Heart right ventricle (tissue), 16 donors: ENCODE results near the gene MIEF1. TPM values are rescaled to one million over a fixed set of nuclear protein-coding genes. Genes with fewer than 3 reads are reported as not detected.

ENCODE experiments used
- ATAC-seq, 8 donors: fragments of 200-7000 bp; cut with Tn5 transposase; one replicate each; pipeline ENCODE4 v1.9.1; 2020; ENCODE audit warnings: mild to moderate bottlenecking in 8 of 8, moderate library complexity in 8 of 8, moderate number of reproducible peaks in 1 of 8
- DNase-seq, 2 donors: peaks; one replicate each; pipeline ENCODE4 v3.0.0-alpha.2; 2020
- H3K27ac ChIP-seq, 10 donors: fragments of 200-600 bp; sonication (generic) in 2 of 10; one replicate each; pipeline versions ENCODE4 v1.5.0 to v1.8.0; 2020 to 2022; ENCODE audit warnings: mild to moderate bottlenecking in 3 of 10
- H3K27me3 ChIP-seq, 7 donors: fragments of 200-600 bp; one replicate each; pipeline ENCODE4 v1.8.0; 2021 to 2022; ENCODE audit warnings: mild to moderate bottlenecking in 2 of 7
- H3K36me3 ChIP-seq, 9 donors: fragments of 200-600 bp; sonication (generic) in 1 of 9; one replicate each; pipeline versions ENCODE4 v1.5.0 to v1.8.0; 2020 to 2022; ENCODE audit warnings: mild to moderate bottlenecking in 2 of 9
- H3K4me1 ChIP-seq, 9 donors: fragments of 200-600 bp; sonication (generic) in 1 of 9; one replicate each; pipeline versions ENCODE4 v1.5.0 to v1.8.0; 2020 to 2022; ENCODE audit warnings: mild to moderate bottlenecking in 4 of 9
- H3K4me3 ChIP-seq, 10 donors: fragments of 200-600 bp; sonication (generic) in 2 of 10; one replicate each; pipeline versions ENCODE4 v1.5.0 to v1.8.0; 2020 to 2022; ENCODE audit warnings: mild to moderate bottlenecking in 7 of 10, moderate library complexity in 2 of 10
- H3K9me3 ChIP-seq, 11 donors: fragments of 200-600 bp in 10 of 11; sonication (generic) in 2 of 11; one replicate each; pipeline versions ENCODE4 v1.5.0 to v1.8.0; 2013 to 2022; ENCODE audit warnings: mild to moderate bottlenecking in 2 of 11, control low read depth in 1 of 11, moderate library complexity in 1 of 11
- CTCF ChIP-seq, 9 donors: fragments of 200-600 bp; sonication (generic) in 2 of 9; IDR thresholded peaks; one replicate each; pipeline versions ENCODE4 v1.5.0 to v1.8.0; 2021 to 2022; ENCODE audit warnings: antibody characterized with exemption in 9 of 9, mild to moderate bottlenecking in 5 of 9, moderate library complexity in 1 of 9
- WGBS, 2 donors: extraction: QIAGEN DNeasy Blood & Tissue Kit; methylation state at CpG; one replicate each; pipeline ENCODE4 v1.1.7; 2013; ENCODE audit warnings: inconsistent platforms in 1 of 2; 5-methylcytosine and 5-hydroxymethylcytosine counted together
- intact Hi-C, 10 donors: fragments of 100-400 bp; cut with DNase I; formaldehyde crosslinking; loops; one replicate each; pipeline versions ENCODE4 v1.11.1 to v1.14.2; 2022
- polyA plus RNA-seq, 2 donors: library from polyadenylated mRNA; stranded (reverse); fragments of 200-250 nt; gene quantifications; one replicate each; pipeline ENCODE4 v1.2.3, GENCODE V29; 2013
- total RNA-seq, 10 donors: library from RNA; stranded (reverse); fragmentation: NEBNext Ultra II Directional in 3 of 10; extraction: Animal tissue kit (Norgen Biotek cat#: 25700) in 3 of 10; gene quantifications; one replicate each; pipeline versions ENCODE4 v1.2.1 to v1.2.4, GENCODE V29; 2021 to 2023
- donor health status: Arrhythmogenic right ventricular cardiomyopathy.
- donor health status: ischemic (EF 13 %, LVEDD 7.1; RV severe dilation, severe dysfunction).
- donor health status: healthy with polysubstance abuse.
- donor health status: DM: no; HTN: yes; CAD: no.
- donor health status: DM: no; HTN: no; CAD: no.
- donor health status: ischemic (EF 25% LVEDD 6.9; RV normal size, moderate dysfunction).
- donor health status: ischemic (EF 25% LVEDD 5.7; RV mildly dilated, moderate dysfunction).
- donor health status: healthy.
- donor health status: DM: yes; HTN: yes; CAD: no.
- donor health status: Ischemic cardiomyopathy.
- donor health status: ischemic (EF 35%, LVEDD 5.7; RV mildly dilated, moderate dysfunction).
- donor health status: nonischemic (EF 11% LVEDD 7.7; RV severe dilation, severe dysfunction).
- donor health status: DM: yes; HTN: yes; CAD: no.
- donor health status: PGD.
- donor health status: ischemic (EF 29% LVEDD 5.4; RV normal size, mild dysfunction).
- donor health status: nonischemic (EF 23%, LVEDD 6.1; RV moderate dilation, normal function).

MIEF1 gene
- total and polyA plus RNA-seq, 12 donors = 7.0 to 35.8 (median 17.0) TPM

GRCh38 chr22:39562839-39563489, 60.9 kb downstream of the MIEF1 start:
- TF ChIP-seq CTCF (IDR thresholded peaks at IDR 0.05) = no peak
- 57 to 67% methylated on average over 9 of the region's 9 CpGs for WGBS, 2 donors
- peaks cover 0 to 6% (median 3%) of the 10 kb centered on the region in 9 donors for H3K4me1 ChIP-seq
- DNase-seq (no peak), ATAC-seq (no peak)
- H3K27me3 ChIP-seq = peaks cover 5 to 52% (median 37%) of the 10 kb centered on the region in 7 donors
- no peaks in the 10 kb centered on the region for H3K9me3 ChIP-seq
- intact Hi-C loops = loop anchor here in 1 of 10 donors (5.0 to 10.0 kb wide), 2 partner anchors 62 to 444 kb away; no protein-coding TSS in a partner anchor
- no peak overlapping the region for H3K4me3 ChIP-seq
- no peak overlapping the region for H3K27ac ChIP-seq
- no peaks in the 10 kb centered on the region for H3K36me3 ChIP-seq

- intact Hi-C loops = loop anchor here in 1 of 10 donors (5.0 to 10.0 kb wide), 2 partner anchors 61 to 444 kb away; no protein-coding TSS in a partner anchor
- Histone ChIP-seq H3K36me3 (no peaks in the 10 kb centered on the region), H3K27me3 (peaks cover 0 to 44% (median 31%) of the 10 kb centered on the region in 7 donors), H3K27ac (no peak overlapping the region), H3K4me1 (no peaks in the 10 kb centered on the region), H3K9me3 (no peaks in the 10 kb centered on the region), H3K4me3 (no peak overlapping the region)
- WGBS, 2 donors = 81 to 88% methylated on average over 7 of the region's 7 CpGs
- DNase-seq (no peak), ATAC-seq (no peak)
- no peak for TF ChIP-seq CTCF (IDR thresholded peaks at IDR 0.05)
Observed at GRCh38 chr22:39563571-39564428, 61.7 kb downstream of the MIEF1 start.

- DNase-seq (no peak), ATAC-seq (no peak)
- no peak for TF ChIP-seq CTCF (IDR thresholded peaks at IDR 0.05)
- no peak overlapping the region for H3K27ac ChIP-seq
- 97 to 98% methylated on average over 5 of the region's 5 CpGs for WGBS, 2 donors
- no peaks in the 10 kb centered on the region for H3K36me3 ChIP-seq
- H3K27me3 ChIP-seq = peaks cover 0 to 31% (median 18%) of the 10 kb centered on the region in 7 donors
- no peaks in the 10 kb centered on the region for H3K4me1 ChIP-seq
- intact Hi-C loops = loop anchor here in 1 of 10 donors (10.0 kb wide), 1 partner anchor 59 kb away; no protein-coding TSS in a partner anchor
- H3K4me3 ChIP-seq = no peak overlapping the region
- no peaks in the 10 kb centered on the region for H3K9me3 ChIP-seq
Observed at GRCh38 chr22:39565414-39565944, 63.4 kb downstream of the MIEF1 start.
